Endothelial cell of umbilical vein (primary cell): Measurements from ENCODE around the gene ATP9B. TPM values are rescaled to one million over a fixed set of nuclear protein-coding genes. Genes with fewer than 3 reads are reported as not detected.

Source experiments
- BruUV-seq: library from RNA; stranded (reverse); fragments of 400-500 nt; replicated peaks from 2 replicates; lab custom pipeline; 2021; lab: Mats Ljungman, UMichigan
- CTCF ChIA-PET: fragments of 300-600, 350-600 bp; sonication (Branson Sonifier 250); formaldehyde crosslinking; loops from one replicate; lab custom pipeline; 2021; ENCODE audit warnings: antibody characterized with exemption, inconsistent platforms; lab: Charles Lee
- POLR2A ChIA-PET: fragments of 300-600, 350-600 bp; sonication (Branson Sonifier 250); formaldehyde crosslinking; loops from one replicate; lab custom pipeline; 2021; ENCODE audit warnings: antibody characterized with exemption, inconsistent platforms; lab: Charles Lee
- DNase-seq: peaks from one replicate; pipeline ENCODE4 v3.0.0-alpha.2; 2011; ENCODE audit warnings: low read depth, low spot score
- FAIRE-seq: peaks from 2 replicates; lab custom pipeline; 2011; peaks lifted over from hg19 to GRCh38; lab: Jason Lieb, UNC
- H2AFZ ChIP-seq: 2 replicates; pipeline ENCODE4 v1.6.0; 2012; ENCODE audit warnings: low read depth, low read length, control low read depth, inconsistent platforms
- H3K27ac ChIP-seq: 2 replicates; pipeline ENCODE4 v1.5.1; 2011; ENCODE audit warnings: low read depth, mild to moderate bottlenecking, control low read depth, low read length, moderate library complexity; ENCODE audit not compliant: insufficient read depth
- H3K27me3 ChIP-seq, 2 experiments: 2 replicates each; pipeline versions ENCODE4 v1.6.0 to v1.6.1; 2011; ENCODE audit warnings: low read length in 2 of 2, mixed read lengths in 1 of 2; ENCODE audit not compliant: control insufficient read depth in 2 of 2, insufficient read depth in 2 of 2
- H3K36me3 ChIP-seq, 2 experiments: 2 replicates in 1 of 2; 3 replicates in 1 of 2; pipeline ENCODE4 v1.5.1; 2011; ENCODE audit warnings: low read length in 2 of 2, mild to moderate bottlenecking in 1 of 2, moderate library complexity in 1 of 2; ENCODE audit not compliant: control insufficient read depth in 2 of 2, insufficient read depth in 2 of 2; ENCODE audit errors: extremely low read depth in 1 of 2
- H3K4me1 ChIP-seq: 3 replicates; pipeline ENCODE4 v1.5.1; 2011; ENCODE audit warnings: mild to moderate bottlenecking, low read length; ENCODE audit not compliant: control insufficient read depth, insufficient read depth; ENCODE audit errors: extremely low read depth
- H3K4me2 ChIP-seq: 2 replicates; pipeline ENCODE4 v1.6.1; 2011; ENCODE audit warnings: low read length, control low read depth, mixed read lengths; ENCODE audit not compliant: insufficient read depth
- H3K4me3 ChIP-seq, 3 experiments: fragments of 200-600 bp in 1 of 3; sonication (generic), shearing (Covaris generic) in 1 of 3; replicated peaks in 1 of 3; 2 replicates each; pipeline ENCODE4 v1.5.1; 2011 to 2016; ENCODE audit warnings: control low read depth in 3 of 3, low read length in 3 of 3, mild to moderate bottlenecking in 2 of 3, inconsistent platforms in 1 of 3, low read depth in 1 of 3, moderate library complexity in 1 of 3; ENCODE audit not compliant: insufficient read depth in 1 of 3
- H3K79me2 ChIP-seq: 2 replicates; pipeline ENCODE4 v1.6.0; 2012; ENCODE audit warnings: low read length, inconsistent platforms; ENCODE audit not compliant: control insufficient read depth, insufficient read depth
- H3K9ac ChIP-seq: replicated peaks from 2 replicates; pipeline ENCODE3; 2011; ENCODE audit warnings: low read length, control low read depth; ENCODE audit not compliant: insufficient read depth; ENCODE audit errors: extremely low read depth
- H3K9me1 ChIP-seq: replicated peaks from 3 replicates; pipeline ENCODE4 v1.6.0; 2011; ENCODE audit warnings: mild to moderate bottlenecking, low read length; ENCODE audit not compliant: control insufficient read depth, insufficient read depth; ENCODE audit errors: extremely low read depth
- H3K9me3 ChIP-seq: replicated peaks from 2 replicates; pipeline ENCODE4 v1.5.1; 2012; ENCODE audit warnings: low read length, inconsistent platforms; ENCODE audit not compliant: control insufficient read depth, insufficient read depth
- H4K20me1 ChIP-seq: replicated peaks from 2 replicates; pipeline ENCODE3; 2011; ENCODE audit warnings: mild to moderate bottlenecking, low read length; ENCODE audit not compliant: control insufficient read depth, insufficient read depth; ENCODE audit errors: extremely low read depth
- EZH2 ChIP-seq: IDR thresholded peaks from 2 replicates; pipeline ENCODE4 v1.6.1; 2012; ENCODE audit warnings: borderline replicate concordance, low read depth, mild to moderate bottlenecking, moderate library complexity, low read length, inconsistent platforms; ENCODE audit not compliant: severe bottlenecking
- FOS ChIP-seq: IDR thresholded peaks from 2 replicates; pipeline ENCODE4 v1.6.1; 2011; ENCODE audit warnings: mild to moderate bottlenecking, low read length, moderate library complexity, borderline replicate concordance; ENCODE audit not compliant: insufficient read depth
- GATA2 ChIP-seq: IDR thresholded peaks from 2 replicates; pipeline ENCODE4 v1.7.0; 2011; ENCODE audit warnings: low read depth, mild to moderate bottlenecking, moderate library complexity, mixed read lengths, low read length; ENCODE audit not compliant: insufficient read length, insufficient read depth
- JUN ChIP-seq: IDR thresholded peaks from 2 replicates; pipeline ENCODE4 v1.6.1; 2011; ENCODE audit warnings: borderline replicate concordance, low read depth; ENCODE audit not compliant: insufficient read length, insufficient read depth
- MYC ChIP-seq: IDR thresholded peaks from one replicate; pipeline ENCODE4 v1.6.1; 2011; ENCODE audit warnings: mild to moderate bottlenecking, low read depth, low read length
- POLR2A ChIP-seq: IDR thresholded peaks from 2 replicates; pipeline ENCODE4 v1.6.1; 2012; ENCODE audit warnings: low read depth, mild to moderate bottlenecking, control low read depth, low read length
- POLR2AphosphoS5 ChIP-seq: IDR thresholded peaks from 2 replicates; pipeline ENCODE4 v1.6.1; 2012; ENCODE audit warnings: low read depth, mild to moderate bottlenecking, control low read depth, low read length, moderate library complexity; ENCODE audit not compliant: insufficient read depth
- dilution Hi-C: fragments of 300-500 bp; cut with MboI; formaldehyde crosslinking; loops from one replicate; pipeline ENCODE4 v1.15.0; 2019; ENCODE audit warnings: low sequenced_read_pairs; ENCODE audit not compliant: extremely low pct_ligation_motif_present
- intact Hi-C: fragments of 100-400 bp; cut with micrococcal nuclease; formaldehyde crosslinking; loops from one replicate; pipeline ENCODE4 v1.10.0; 2022
- polyA plus RNA-seq, 4 experiments: library from polyadenylated mRNA; depleted of rRNA in 3 of 4; stranded (reverse) in 3 of 4; unstranded in 1 of 4; fragments of >200 nt; gene quantifications; 2 replicates each; pipeline versions ENCODE4 v1.2.1 to v1.2.3, GENCODE V29; 2011 to 2012; ENCODE audit warnings: missing spikeins in 1 of 4
- total RNA-seq: library from RNA; stranded (reverse); gene quantifications from 2 replicates; pipeline ENCODE4 v1.2.3, GENCODE V29; 2021
- TF ChIP-seq, protein P1 (sequence below): IDR thresholded peaks from 2 replicates; pipeline ENCODE4 v1.6.1; 2011; ENCODE audit not compliant: insufficient read depth, insufficient read length
- TF ChIP-seq, protein P2 (sequence below), 2 donors: IDR thresholded peaks; 1 replicate in 1 of 2; 2 replicates in 1 of 2; pipeline ENCODE4 v1.5.1; 2011; ENCODE audit warnings: low read length in 2 of 2, mild to moderate bottlenecking in 2 of 2, moderate library complexity in 2 of 2, control low read depth in 1 of 2, inconsistent platforms in 1 of 2, low read depth in 1 of 2; ENCODE audit not compliant: insufficient read depth in 1 of 2; ENCODE audit errors: extremely low read depth in 1 of 2

ATP9B gene
- total and polyA plus RNA-seq, 2 donors (not counting 3 experiments of a cell fraction or from before 2014, with no cell fraction given) = 14.6 to 18.2 TPM

DNA sequence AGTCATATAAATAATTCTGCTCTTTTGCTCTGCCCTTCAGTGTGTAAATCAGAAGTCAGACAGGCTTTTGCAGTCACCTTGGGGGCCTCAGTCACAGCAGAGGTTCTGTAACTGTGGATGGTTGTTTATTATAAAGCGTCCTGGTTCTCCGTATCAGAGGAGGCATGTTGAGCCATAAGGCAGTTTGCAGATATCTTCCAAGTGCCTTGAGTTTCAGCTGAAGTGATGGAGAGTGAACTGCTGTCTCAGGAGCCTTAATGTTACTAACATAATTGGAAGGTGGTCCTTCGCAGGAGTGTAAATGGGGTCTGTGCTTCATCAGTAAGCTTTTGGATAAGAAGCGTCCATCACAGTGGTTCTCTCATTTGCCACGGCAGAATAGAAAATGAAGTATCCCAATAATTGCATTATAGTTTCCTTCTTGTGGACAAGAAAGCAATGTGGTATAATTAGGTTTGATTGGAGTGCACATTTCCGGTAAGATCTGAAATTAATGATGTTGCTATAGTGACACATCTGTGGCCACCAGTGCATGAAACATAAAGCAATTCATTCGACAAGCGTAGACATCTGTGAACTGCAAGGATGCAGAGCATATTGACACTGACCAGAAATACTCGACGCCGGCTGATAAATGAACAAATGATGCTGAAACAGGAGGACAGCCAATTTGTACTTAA is 214.1 kb downstream of the ATP9B start:
- no peak for TF ChIP-seq JUN
- TF ChIP-seq, protein P1, sequence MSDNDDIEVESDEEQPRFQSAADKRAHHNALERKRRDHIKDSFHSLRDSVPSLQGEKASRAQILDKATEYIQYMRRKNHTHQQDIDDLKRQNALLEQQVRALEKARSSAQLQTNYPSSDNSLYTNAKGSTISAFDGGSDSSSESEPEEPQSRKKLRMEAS = no peak
- no peak for TF ChIP-seq POLR2A
- no peak for TF ChIP-seq EZH2
- TF ChIP-seq MYC = no peak
- no peak for TF ChIP-seq POLR2AphosphoS5
- no peak for TF ChIP-seq FOS
- TF ChIP-seq GATA2 = no peak
- TF ChIP-seq, protein P2, sequence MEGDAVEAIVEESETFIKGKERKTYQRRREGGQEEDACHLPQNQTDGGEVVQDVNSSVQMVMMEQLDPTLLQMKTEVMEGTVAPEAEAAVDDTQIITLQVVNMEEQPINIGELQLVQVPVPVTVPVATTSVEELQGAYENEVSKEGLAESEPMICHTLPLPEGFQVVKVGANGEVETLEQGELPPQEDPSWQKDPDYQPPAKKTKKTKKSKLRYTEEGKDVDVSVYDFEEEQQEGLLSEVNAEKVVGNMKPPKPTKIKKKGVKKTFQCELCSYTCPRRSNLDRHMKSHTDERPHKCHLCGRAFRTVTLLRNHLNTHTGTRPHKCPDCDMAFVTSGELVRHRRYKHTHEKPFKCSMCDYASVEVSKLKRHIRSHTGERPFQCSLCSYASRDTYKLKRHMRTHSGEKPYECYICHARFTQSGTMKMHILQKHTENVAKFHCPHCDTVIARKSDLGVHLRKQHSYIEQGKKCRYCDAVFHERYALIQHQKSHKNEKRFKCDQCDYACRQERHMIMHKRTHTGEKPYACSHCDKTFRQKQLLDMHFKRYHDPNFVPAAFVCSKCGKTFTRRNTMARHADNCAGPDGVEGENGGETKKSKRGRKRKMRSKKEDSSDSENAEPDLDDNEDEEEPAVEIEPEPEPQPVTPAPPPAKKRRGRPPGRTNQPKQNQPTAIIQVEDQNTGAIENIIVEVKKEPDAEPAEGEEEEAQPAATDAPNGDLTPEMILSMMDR (IDR thresholded peaks at IDR 0.05; ENCODE audit: extremely low read depth in 1 of 2, insufficient read depth in 1 of 2, low read depth in 1 of 2, low read length in 2 of 2) = no peak
- Histone ChIP-seq H3K9me1 (no peaks in the 10 kb centered on the region), H3K4me3 (no peak overlapping the region), H4K20me1 (no peaks in the 10 kb centered on the region), H3K4me1 (no peaks in the 10 kb centered on the region), H3K9ac (no peak overlapping the region), H3K36me3 (no peaks in the 10 kb centered on the region), H3K9me3 (no peaks in the 10 kb centered on the region), H3K27me3 (no peaks in the 10 kb centered on the region), H2AFZ (no peak overlapping the region), H3K79me2 (no peaks in the 10 kb centered on the region), H3K4me2 (no peak overlapping the region), H3K27ac (no peak overlapping the region)
- CTCF ChIA-PET = no interaction called here
- DNase-seq = no peak
- intact Hi-C loops = no loop called here
- no peak for FAIRE-seq
- dilution Hi-C loops = no loop called here
- POLR2A ChIA-PET = no interaction called here
- BruUV-seq = no TSS peak
